NCI-H128 (cell line): ENCODE data around the gene FLT3LG.
A peak's percentile ranks its signal among the peaks of the same experiment; 100 is the strongest.

Source experiments
- DNase-seq: peaks from one replicate; lab custom pipeline; 2025; ENCODE audit not compliant: unreplicated experiment; lab: John Stamatoyannopoulos, UW

FLT3LG gene

DNA sequence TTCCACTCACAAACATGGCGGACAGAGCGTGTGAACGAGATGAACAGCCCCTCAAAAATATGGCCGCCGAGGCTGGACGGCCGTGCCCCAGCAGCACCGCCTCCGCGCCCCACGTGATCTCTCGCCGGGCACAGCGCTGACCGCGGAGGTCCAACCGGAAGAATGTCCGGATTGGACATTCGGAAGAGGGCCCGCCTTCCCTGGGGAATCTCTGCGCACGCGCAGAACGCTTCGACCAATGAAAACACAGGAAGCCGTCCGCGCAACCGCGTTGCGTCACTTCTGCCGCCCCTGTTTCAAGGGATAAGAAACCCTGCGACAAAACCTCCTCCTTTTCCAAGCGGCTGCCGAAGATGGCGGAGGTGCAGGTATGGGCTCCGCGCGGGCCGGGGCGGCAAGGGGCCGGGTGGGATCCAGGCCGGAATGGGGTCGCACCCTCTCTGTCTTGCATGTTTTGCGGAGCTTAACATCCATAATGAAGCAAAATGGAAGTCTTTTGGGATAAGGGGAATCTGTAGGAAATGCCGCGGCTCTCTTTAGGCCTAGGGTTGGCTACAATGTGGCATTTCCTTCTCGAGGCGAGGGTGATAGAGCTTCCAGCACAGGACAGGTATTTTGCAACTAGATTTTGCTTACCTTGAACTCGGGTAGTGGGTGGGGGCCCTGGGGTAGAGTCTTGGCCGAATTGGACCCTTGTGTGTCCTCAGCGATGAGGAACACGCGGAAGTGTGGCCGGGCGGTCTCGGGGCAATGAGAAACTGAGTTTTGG is 13.4 kb downstream of the FLT3LG start, which contains the start of gene RPL13A:
RPL13A (plus strand) TSS at position 332 of the 769 bp plus-strand sequence; CDS start at position 354, 22 bp downstream.
- DNase-seq, result peak; percentile 99

GRCh38 chr19:49488046-49488862 is 14.2 kb downstream of the FLT3LG start:
- DNase-seq, result no peak

- DNase-seq, result no peak
Measured at GRCh38 chr19:49488863-49489537, 15.0 kb downstream of the FLT3LG start.

- no peak for DNase-seq
Measured at GRCh38 chr19:49489601-49490167, 15.7 kb downstream of the FLT3LG start.

DNA sequence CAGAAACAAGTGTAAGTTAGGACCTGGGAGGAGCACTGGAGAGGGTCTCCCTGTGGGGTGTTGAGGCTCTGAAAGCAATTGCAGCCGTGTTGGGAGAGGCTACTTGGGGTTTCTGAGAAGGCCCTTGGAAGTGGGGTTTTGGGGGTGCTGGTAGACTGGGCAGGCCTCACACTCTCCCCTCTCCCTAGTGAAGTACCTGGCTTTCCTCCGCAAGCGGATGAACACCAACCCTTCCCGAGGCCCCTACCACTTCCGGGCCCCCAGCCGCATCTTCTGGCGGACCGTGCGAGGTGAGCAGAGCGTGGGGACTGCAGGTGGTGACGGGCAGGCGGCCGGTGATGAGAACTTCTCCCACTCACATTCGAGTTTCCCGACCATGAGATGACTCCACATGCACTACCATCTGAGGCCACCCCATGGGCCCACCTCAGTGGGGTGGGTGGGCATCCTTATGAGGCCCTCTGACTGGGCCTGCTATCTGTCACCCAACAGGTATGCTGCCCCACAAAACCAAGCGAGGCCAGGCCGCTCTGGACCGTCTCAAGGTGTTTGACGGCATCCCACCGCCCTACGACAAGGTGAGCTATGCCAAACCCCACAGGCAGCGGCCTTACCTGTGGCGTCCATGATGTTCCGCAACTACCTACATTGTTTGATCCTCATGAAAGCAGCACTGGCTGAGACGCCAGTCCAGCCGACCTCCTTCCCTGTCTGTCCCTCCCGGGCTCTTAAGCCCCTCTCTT is 16.4 kb downstream of the FLT3LG start:
- DNase-seq, result no peak

DNA sequence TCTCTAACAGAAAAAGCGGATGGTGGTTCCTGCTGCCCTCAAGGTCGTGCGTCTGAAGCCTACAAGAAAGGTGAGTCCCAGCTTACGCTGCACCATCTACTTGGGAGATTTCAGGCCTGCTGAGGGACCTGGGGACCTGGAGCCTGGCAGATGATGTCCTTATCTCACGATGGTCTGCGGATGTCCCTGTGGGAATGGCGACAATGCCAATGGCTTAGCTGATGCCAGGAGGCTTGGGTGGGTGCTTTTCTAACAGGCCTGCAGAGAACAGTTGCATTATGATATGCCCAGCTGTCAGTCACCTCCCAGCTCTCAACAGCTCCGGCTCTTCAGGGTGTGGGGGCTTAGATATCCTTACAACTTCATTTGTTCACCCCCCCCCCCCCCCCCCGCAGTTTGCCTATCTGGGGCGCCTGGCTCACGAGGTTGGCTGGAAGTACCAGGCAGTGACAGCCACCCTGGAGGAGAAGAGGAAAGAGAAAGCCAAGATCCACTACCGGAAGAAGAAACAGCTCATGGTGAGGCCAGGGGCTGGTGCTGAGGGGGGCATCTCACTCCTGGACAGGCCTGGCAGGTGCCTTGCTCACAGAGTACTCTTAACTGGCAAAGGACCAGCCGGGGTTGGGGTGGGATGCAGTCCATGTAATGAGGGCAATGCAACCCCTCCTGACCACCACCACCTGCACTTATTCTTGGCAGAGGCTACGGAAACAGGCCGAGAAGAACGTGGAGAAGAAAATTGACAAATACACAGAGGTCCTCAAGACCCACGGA is 17.2 kb downstream of the FLT3LG start:
- DNase-seq, result no peak

- no peak for DNase-seq
Measured at GRCh38 chr19:49491804-49492572, 18.0 kb downstream of the FLT3LG start.

- DNase-seq, result no peak
Measured at GRCh38 chr19:49492573-49493405, 18.8 kb downstream of the FLT3LG start.

DNA sequence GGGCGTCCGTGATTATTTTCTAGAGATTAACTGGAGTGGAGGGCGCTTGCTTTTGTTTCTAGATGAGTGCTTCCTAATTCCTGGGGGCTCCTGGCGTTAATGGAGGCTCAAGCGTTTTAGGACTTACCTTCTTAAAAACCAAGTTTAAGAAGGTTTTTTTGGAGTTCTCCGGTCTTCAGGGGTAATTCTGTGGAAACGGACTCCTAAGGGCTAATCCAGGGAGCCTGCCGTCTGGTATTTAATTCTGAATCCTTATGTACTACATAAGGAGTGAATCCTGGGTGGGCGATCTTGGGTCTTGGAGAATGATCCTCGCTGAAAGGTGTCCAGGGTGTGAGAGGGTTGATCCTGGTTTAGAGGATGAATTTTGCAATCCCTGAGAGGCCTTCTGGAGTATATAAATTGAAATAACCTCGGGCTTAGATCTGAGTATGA is 22.6 kb downstream of the FLT3LG start:
- DNase-seq, result no peak

GRCh38 chr19:49497047-49497788 is 23.2 kb downstream of the FLT3LG start:
- DNase-seq, result no peak

GRCh38 chr19:49497789-49498103 is 23.7 kb downstream of the FLT3LG start:
- no peak for DNase-seq

DNA sequence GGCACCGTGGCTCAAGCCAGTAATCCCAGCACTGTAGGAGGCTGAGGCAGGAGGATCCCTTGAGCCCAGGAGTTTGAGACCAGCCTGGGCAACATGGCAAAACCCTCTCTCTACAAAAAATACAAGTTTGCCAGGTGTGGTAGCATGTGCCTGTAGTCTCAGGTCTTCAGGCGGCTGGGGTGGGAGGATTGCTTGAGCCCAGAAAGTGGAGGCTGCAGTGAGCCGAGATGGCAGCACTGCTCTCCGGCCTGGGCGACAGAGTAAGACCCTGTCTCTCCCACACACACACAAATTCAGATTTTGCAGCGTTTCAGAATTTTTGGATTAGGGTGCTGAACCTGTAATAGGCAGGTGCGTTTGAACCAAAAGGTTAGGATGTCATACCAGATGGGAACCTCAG is 24.5 kb downstream of the FLT3LG start:
- DNase-seq, result no peak

DNA sequence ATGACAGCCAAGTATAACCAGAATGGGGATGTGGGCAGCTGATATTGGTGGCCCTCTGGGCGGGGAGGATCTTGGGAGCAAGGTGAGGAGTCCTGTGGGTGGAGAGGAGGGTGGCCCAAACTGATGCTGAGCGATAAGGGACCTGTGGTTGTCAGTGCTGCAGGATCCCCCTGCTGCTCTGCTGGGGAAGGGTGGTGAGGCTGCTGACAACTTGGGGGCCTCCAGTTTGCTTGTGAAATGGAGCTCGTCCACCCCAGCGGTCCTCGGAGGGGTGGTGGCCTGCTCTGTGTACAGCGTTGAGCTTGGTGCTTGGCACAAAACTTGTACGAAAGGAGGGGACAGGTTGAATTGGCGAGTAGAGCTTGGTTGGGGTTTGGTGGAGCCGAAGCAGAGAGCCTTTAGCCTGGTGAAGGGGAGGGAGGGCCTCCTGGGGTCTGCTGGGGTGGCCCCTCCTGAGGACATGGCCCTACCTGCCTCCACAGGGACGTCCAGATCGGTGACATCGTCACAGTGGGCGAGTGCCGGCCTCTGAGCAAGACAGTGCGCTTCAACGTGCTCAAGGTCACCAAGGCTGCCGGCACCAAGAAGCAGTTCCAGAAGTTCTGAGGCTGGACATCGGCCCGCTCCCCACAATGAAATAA is 25.1 kb downstream of the FLT3LG start:
- no peak for DNase-seq

DNA sequence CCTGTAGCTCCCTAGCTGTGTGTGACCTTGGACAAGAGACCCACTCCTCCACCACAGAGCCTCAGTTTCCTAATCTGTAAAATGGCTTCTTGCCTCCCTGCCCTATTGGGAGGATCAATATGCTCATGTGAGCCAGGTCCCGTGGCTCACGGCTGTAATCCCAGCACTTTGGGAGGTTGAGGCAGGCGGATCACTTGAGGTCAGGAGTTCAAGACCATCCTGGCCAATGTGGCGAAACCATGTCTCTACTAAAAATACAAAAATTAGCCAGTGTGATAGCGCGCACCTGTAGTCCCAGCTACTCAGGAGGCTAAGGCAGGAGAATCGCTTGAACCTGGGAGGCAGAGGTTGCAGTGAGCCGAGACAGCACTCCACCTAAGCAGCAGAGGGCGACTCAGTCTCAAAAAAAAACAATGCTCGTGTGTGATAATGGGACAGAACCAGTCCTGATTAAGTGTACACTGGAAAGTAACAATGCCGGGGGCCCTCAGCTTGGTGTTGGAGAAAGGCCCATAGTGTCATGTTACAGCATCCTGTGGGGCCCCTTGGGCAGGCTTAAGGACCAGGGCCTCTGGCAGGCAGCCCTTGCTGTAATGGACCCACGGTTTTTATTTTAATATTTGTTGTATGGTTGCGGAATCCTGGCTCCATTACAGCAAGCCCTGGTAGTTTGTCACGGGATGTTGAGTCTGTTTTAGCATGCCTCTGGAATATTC is 29.0 kb downstream of the FLT3LG start:
- DNase-seq, result peak; percentile 70

DNA sequence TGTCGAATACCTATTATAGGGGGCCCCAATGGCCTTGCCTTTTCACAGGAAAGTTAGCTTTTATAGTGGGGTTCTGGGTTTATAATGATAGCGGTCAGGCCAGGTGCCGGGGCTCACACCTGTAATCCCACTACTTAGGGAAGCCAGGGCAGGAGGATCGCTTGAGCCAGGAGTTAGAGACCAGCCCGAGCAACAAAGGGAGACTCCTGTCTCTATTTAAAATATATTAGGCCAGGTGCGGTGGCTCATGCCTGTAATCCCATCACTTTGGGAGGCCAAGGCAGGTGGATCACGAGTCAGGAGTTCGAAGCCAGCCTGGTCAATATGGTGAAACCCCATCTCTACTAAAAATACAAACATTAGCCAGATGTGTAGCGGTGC is 29.6 kb downstream of the FLT3LG start:
- DNase-seq, result no peak

- peak; percentile 46 for DNase-seq
Measured at GRCh38 chr19:49506575-49507105, 32.6 kb downstream of the FLT3LG start.
